ENCODE data around the gene RPP21.

Gene RPP21

GRCh38 chr6:30357678-30358540 lies 13.0 kb downstream of the RPP21 start (continued):
- TF ChIP-seq ZNF211 (tag by site-specific recombination; IDR thresholded peaks at IDR 0.05; ENCODE audit: low read depth) (no peak), ZNF202 (tag by site-specific recombination; IDR thresholded peaks at IDR 0.05; ENCODE audit: borderline replicate concordance) (no peak), HOXD13 (CRISPR knock-in tag; IDR thresholded peaks at IDR 0.05; ENCODE audit: borderline replicate concordance) (no peak), ZNF2 (tag by site-specific recombination; IDR thresholded peaks at IDR 0.05) (0 out of 2 replicates have a peak, but pooled peaks have one; percentile 40), WT1 (tag by site-specific recombination; IDR thresholded peaks at IDR 0.05) (0 out of 2 replicates have a peak, but pooled peaks have one; percentile 16), MYNN (tag by site-specific recombination; IDR thresholded peaks at IDR 0.05; ENCODE audit: borderline replicate concordance) (no peak), ZNF169 (tag by site-specific recombination; IDR thresholded peaks at IDR 0.05) (no peak), SP2 (tag by site-specific recombination; IDR thresholded peaks at IDR 0.05) (peak; percentile 33), ZFP3 (tag by site-specific recombination; IDR thresholded peaks at IDR 0.05; ENCODE audit: low read depth) (no peak), ZNF16 (tag by site-specific recombination; IDR thresholded peaks at IDR 0.05; ENCODE audit: low read depth) (no peak), ZNF658 (tag by site-specific recombination; IDR thresholded peaks at IDR 0.05) (no peak), ZNF610 (tag by site-specific recombination; IDR thresholded peaks at IDR 0.05; ENCODE audit: borderline replicate concordance) (peak; percentile 95), ZNF324 (tag by site-specific recombination; IDR thresholded peaks at IDR 0.05) (no peak), ZNF777 (tag by site-specific recombination; IDR thresholded peaks at IDR 0.05; ENCODE audit: borderline replicate concordance) (peak; percentile 98), ZNF221 (tag by site-specific recombination; IDR thresholded peaks at IDR 0.05; ENCODE audit: borderline replicate concordance) (no peak), ZNF266 (tag by site-specific recombination; IDR thresholded peaks at IDR 0.05; ENCODE audit: low read depth) (no peak), ZNF660 (tag by site-specific recombination; IDR thresholded peaks at IDR 0.05) (0 out of 2 replicates have a peak, but pooled peaks have one; percentile 22), ZNF398 (tag by site-specific recombination; IDR thresholded peaks at IDR 0.05) (0 out of 2 replicates have a peak, but pooled peaks have one; percentile 15), ZNF148 (tag by site-specific recombination; IDR thresholded peaks at IDR 0.05; ENCODE audit: borderline replicate concordance) (no peak), ZFP37 (tag by site-specific recombination; IDR thresholded peaks at IDR 0.05) (0 out of 2 replicates have a peak, but pooled peaks have one; percentile 25), ZNF112 (tag by site-specific recombination; IDR thresholded peaks at IDR 0.05) (no peak), ZNF114 (tag by site-specific recombination; IDR thresholded peaks at IDR 0.05) (no peak), ZSCAN30 (tag by site-specific recombination; IDR thresholded peaks at IDR 0.05) (no peak), KLF9 (tag by site-specific recombination; IDR thresholded peaks at IDR 0.05; ENCODE audit: low read depth) (no peak), ZBTB1 (tag by site-specific recombination; IDR thresholded peaks at IDR 0.05) (no peak), CTCF (tag by site-specific recombination; IDR thresholded peaks at IDR 0.05) (peak; percentile 74), ZNF624 (tag by site-specific recombination; IDR thresholded peaks at IDR 0.05) (no peak), KLF17 (tag by site-specific recombination; IDR thresholded peaks at IDR 0.05) (no peak)
- TF ChIP-seq, protein P1, sequence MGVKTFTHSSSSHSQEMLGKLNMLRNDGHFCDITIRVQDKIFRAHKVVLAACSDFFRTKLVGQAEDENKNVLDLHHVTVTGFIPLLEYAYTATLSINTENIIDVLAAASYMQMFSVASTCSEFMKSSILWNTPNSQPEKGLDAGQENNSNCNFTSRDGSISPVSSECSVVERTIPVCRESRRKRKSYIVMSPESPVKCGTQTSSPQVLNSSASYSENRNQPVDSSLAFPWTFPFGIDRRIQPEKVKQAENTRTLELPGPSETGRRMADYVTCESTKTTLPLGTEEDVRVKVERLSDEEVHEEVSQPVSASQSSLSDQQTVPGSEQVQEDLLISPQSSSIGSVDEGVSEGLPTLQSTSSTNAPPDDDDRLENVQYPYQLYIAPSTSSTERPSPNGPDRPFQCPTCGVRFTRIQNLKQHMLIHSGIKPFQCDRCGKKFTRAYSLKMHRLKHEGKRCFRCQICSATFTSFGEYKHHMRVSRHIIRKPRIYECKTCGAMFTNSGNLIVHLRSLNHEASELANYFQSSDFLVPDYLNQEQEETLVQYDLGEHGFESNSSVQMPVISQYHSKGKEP (tag by site-specific recombination; IDR thresholded peaks at IDR 0.05): no peak
- TF ChIP-seq, protein P2, sequence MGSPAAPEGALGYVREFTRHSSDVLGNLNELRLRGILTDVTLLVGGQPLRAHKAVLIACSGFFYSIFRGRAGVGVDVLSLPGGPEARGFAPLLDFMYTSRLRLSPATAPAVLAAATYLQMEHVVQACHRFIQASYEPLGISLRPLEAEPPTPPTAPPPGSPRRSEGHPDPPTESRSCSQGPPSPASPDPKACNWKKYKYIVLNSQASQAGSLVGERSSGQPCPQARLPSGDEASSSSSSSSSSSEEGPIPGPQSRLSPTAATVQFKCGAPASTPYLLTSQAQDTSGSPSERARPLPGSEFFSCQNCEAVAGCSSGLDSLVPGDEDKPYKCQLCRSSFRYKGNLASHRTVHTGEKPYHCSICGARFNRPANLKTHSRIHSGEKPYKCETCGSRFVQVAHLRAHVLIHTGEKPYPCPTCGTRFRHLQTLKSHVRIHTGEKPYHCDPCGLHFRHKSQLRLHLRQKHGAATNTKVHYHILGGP (tag by site-specific recombination; IDR thresholded peaks at IDR 0.05): no peak
